Measurements from ENCODE around the gene PRODH.
"Not testable (repeated sequence)": the region's sequence is repeated elsewhere in the genome, so short reads cannot be mapped to it uniquely, and the experiment has no call there.

Gene PRODH

GRCh38 chr22:18955696-18956095 is 19.6 kb upstream of the PRODH start:
- TF ChIP-seq CTCF (IDR thresholded peaks at IDR 0.05; ENCODE audit: insufficient read depth, low read depth, low read length, missing control alignments), result no peak

GRCh38 chr22:18954990-18955571 is 19.0 kb upstream of the PRODH start:
- TF ChIP-seq CTCF (IDR thresholded peaks at IDR 0.05; ENCODE audit: insufficient read depth, low read depth, low read length, missing control alignments), result no peak
- DNase-seq (ENCODE audit: low read depth), result no peak
- H3K4me3 ChIP-seq (ENCODE audit: low read length), result no peak overlapping the region

More at GRCh38 chr22:18955696-18956095, 19.6 kb upstream of the PRODH start:
- H3K4me3 ChIP-seq (ENCODE audit: low read length), result no peak overlapping the region
- DNase-seq (ENCODE audit: low read depth), result no peak

GRCh38 chr22:18954303-18954989 is 18.4 kb upstream of the PRODH start:
- not testable (repeated sequence) for H3K4me3 ChIP-seq (ENCODE audit: low read length)

GRCh38 chr22:18953128-18953527 is 17.0 kb upstream of the PRODH start:
- not testable (repeated sequence) for DNase-seq (ENCODE audit: low read depth); H3K4me3 ChIP-seq (ENCODE audit: low read length)

More at GRCh38 chr22:18954303-18954989, 18.4 kb upstream of the PRODH start:
- peak; percentile 49 for DNase-seq (ENCODE audit: low read depth)
- peak; percentile 75 for TF ChIP-seq CTCF (IDR thresholded peaks at IDR 0.05; ENCODE audit: insufficient read depth, low read depth, low read length, missing control alignments)

GRCh38 chr22:18952022-18952421 is 15.9 kb upstream of the PRODH start:
- no peak for DNase-seq (ENCODE audit: low read depth)
- no peak for TF ChIP-seq CTCF (IDR thresholded peaks at IDR 0.05; ENCODE audit: insufficient read depth, low read depth, low read length, missing control alignments)
- no peak overlapping the region for H3K4me3 ChIP-seq (ENCODE audit: low read length)

GRCh38 chr22:18950141-18950540 is 14.0 kb upstream of the PRODH start:
- TF ChIP-seq CTCF (IDR thresholded peaks at IDR 0.05; ENCODE audit: insufficient read depth, low read depth, low read length, missing control alignments), result no peak
- no peak overlapping the region for H3K4me3 ChIP-seq (ENCODE audit: low read length)
- DNase-seq (ENCODE audit: low read depth), result no peak

GRCh38 chr22:18947905-18948304 is 11.8 kb upstream of the PRODH start:
- no peak for TF ChIP-seq CTCF (IDR thresholded peaks at IDR 0.05; ENCODE audit: insufficient read depth, low read depth, low read length, missing control alignments)
- DNase-seq (ENCODE audit: low read depth), result no peak
- no peak overlapping the region for H3K4me3 ChIP-seq (ENCODE audit: low read length)

GRCh38 chr22:18947105-18947504 is 11.0 kb upstream of the PRODH start:
- not testable (repeated sequence) for H3K4me3 ChIP-seq (ENCODE audit: low read length); DNase-seq (ENCODE audit: low read depth)

- H3K4me3 ChIP-seq (ENCODE audit: low read length), result not testable (repeated sequence)
Observed at GRCh38 chr22:18938691-18939090, 2.6 kb upstream of the PRODH start.

GRCh38 chr22:18934688-18935087 is 1.4 kb downstream of the PRODH start:
- H3K4me3 ChIP-seq (ENCODE audit: low read length); DNase-seq (ENCODE audit: low read depth): not testable (repeated sequence)

More at GRCh38 chr22:18938691-18939090, 2.6 kb upstream of the PRODH start:
- DNase-seq (ENCODE audit: low read depth), result not testable (repeated sequence)

All from epithelial cell of esophagus (primary cell).